PC-9 (cell line): ENCODE results near the gene SND1.

Experiments used
- CTCF ChIP-seq: fragments of 200-600 bp; sonication (generic); conservative IDR thresholded peaks from 2 replicates; pipeline ENCODE4 v1.6.1; 2017; ENCODE audit warnings: mixed run types, antibody characterized with exemption, mild to moderate bottlenecking, moderate library complexity
- EZH2 ChIP-seq: fragments of 200-600 bp; sonication (generic); IDR thresholded peaks from 2 replicates; pipeline ENCODE4 v1.8.0; 2017; ENCODE audit warnings: antibody characterized with exemption, low read depth

DNA sequence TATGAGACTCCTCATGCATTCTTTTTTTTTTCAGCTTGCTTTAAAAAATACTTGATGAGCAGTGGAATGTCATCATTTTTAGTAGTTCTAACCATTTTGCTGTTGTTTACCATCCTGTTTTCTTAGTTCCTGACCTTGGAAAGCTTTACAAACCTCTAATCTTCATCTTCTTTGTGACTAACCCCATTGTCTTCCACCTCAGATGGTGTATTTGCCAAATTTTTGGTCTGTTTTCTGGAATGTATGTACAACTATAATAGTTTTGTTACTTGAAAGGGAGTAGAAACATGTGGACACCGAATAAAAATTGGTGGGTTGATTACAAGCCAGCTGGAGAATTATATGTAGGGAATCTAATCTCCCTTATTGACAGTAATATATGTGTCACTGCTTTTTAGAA, 172.7 kb downstream of the SND1 start:
- TF ChIP-seq CTCF (no peak), EZH2 (no peak)
